Nephron progenitor cell (in vitro differentiated cells): ENCODE data around the gene NFATC1.
A peak's percentile ranks its signal among the peaks of the same experiment; 100 is the strongest.
"Not testable (repeated sequence)": the region's sequence is repeated elsewhere in the genome, so short reads cannot be mapped to it uniquely, and the experiment has no call there.

Experiments used
- DNase-seq: peaks from one replicate; pipeline ENCODE4 v3.0.0; 2021
- H3K27ac Mint-ChIP-seq: 2 replicates; pipeline ENCODE4 v1.8.0; 2021; ENCODE audit warnings: mild to moderate bottlenecking, moderate library complexity, mixed read lengths
- H3K27me3 Mint-ChIP-seq: 2 replicates; pipeline ENCODE4 v1.8.0; 2021; ENCODE audit warnings: mild to moderate bottlenecking, low read depth, mixed read lengths; ENCODE audit not compliant: poor library complexity
- H3K36me3 Mint-ChIP-seq: 2 replicates; pipeline ENCODE4 v1.8.0; 2021; ENCODE audit warnings: low read depth, mixed read lengths
- H3K4me1 Mint-ChIP-seq: 2 replicates; pipeline ENCODE4 v1.8.0; 2021; ENCODE audit warnings: mixed read lengths
- H3K4me3 Mint-ChIP-seq: 2 replicates; pipeline ENCODE4 v1.8.0; 2021; ENCODE audit warnings: mild to moderate bottlenecking, moderate library complexity, mixed read lengths
- H3K9me3 Mint-ChIP-seq: 2 replicates; pipeline ENCODE4 v1.8.0; 2021; ENCODE audit warnings: mild to moderate bottlenecking, moderate library complexity, mixed read lengths
- CTCF ChIP-seq: fragments of 200-600 bp; sonication (generic); IDR thresholded peaks from 2 replicates; pipeline ENCODE4 v1.5.0; 2021; ENCODE audit warnings: antibody characterized with exemption

NFATC1 gene

GRCh38 chr18:79497638-79498081 is 101.9 kb downstream of the NFATC1 start:
- TF ChIP-seq CTCF, result no peak
- Mint-ChIP-seq H3K4me3 (no peak overlapping the region), H3K27ac (peak overlapping the region; percentile 46), H3K27me3 (peaks cover 30% of the 10 kb centered on the region), H3K9me3 (peaks cover 59% of the 10 kb centered on the region), H3K36me3 (peaks cover 54% of the 10 kb centered on the region), H3K4me1 (peaks cover 4% of the 10 kb centered on the region)
- no peak for DNase-seq

GRCh38 chr18:79498662-79499061 is 102.9 kb downstream of the NFATC1 start:
- no peak for DNase-seq
- Mint-ChIP-seq H3K36me3 (peaks cover 54% of the 10 kb centered on the region), H3K4me3 (no peak overlapping the region), H3K9me3 (peaks cover 59% of the 10 kb centered on the region), H3K4me1 (peaks cover 4% of the 10 kb centered on the region), H3K27me3 (peaks cover 31% of the 10 kb centered on the region), H3K27ac (no peak overlapping the region)
- no peak for TF ChIP-seq CTCF

GRCh38 chr18:79501006-79501405 is 105.3 kb downstream of the NFATC1 start:
- Mint-ChIP-seq H3K36me3 (peaks cover 51% of the 10 kb centered on the region), H3K27me3 (peaks cover 29% of the 10 kb centered on the region), H3K4me3 (no peak overlapping the region), H3K9me3 (peaks cover 59% of the 10 kb centered on the region), H3K4me1 (peaks cover 12% of the 10 kb centered on the region), H3K27ac (no peak overlapping the region)
- DNase-seq, result no peak
- TF ChIP-seq CTCF, result no peak

GRCh38 chr18:79502782-79503181 is 107.1 kb downstream of the NFATC1 start:
- no peak overlapping the region for H3K4me3 Mint-ChIP-seq
- no peak overlapping the region for H3K27ac Mint-ChIP-seq
- peaks cover 41% of the 10 kb centered on the region for H3K9me3 Mint-ChIP-seq
- peaks cover 24% of the 10 kb centered on the region for H3K4me1 Mint-ChIP-seq
- peaks cover 33% of the 10 kb centered on the region for H3K36me3 Mint-ChIP-seq
- TF ChIP-seq CTCF, result no peak
- H3K27me3 Mint-ChIP-seq, result peaks cover 37% of the 10 kb centered on the region
- no peak for DNase-seq

GRCh38 chr18:79503406-79503805 is 107.7 kb downstream of the NFATC1 start:
- H3K36me3 Mint-ChIP-seq, result peaks cover 27% of the 10 kb centered on the region
- no peak overlapping the region for H3K27ac Mint-ChIP-seq
- peaks cover 38% of the 10 kb centered on the region for H3K27me3 Mint-ChIP-seq
- no peak overlapping the region for H3K4me3 Mint-ChIP-seq
- TF ChIP-seq CTCF, result no peak
- peaks cover 30% of the 10 kb centered on the region for H3K4me1 Mint-ChIP-seq
- DNase-seq, result no peak
- peaks cover 35% of the 10 kb centered on the region for H3K9me3 Mint-ChIP-seq

GRCh38 chr18:79504034-79504433 is 108.3 kb downstream of the NFATC1 start:
- peak overlapping the region; percentile 38 for H3K27ac Mint-ChIP-seq

GRCh38 chr18:79504495-79504894 is 108.8 kb downstream of the NFATC1 start:
- H3K36me3 Mint-ChIP-seq, result peaks cover 16% of the 10 kb centered on the region
- peaks cover 24% of the 10 kb centered on the region for H3K9me3 Mint-ChIP-seq
- H3K27ac Mint-ChIP-seq, DNase-seq: not testable (repeated sequence)
- H3K27me3 Mint-ChIP-seq, result peaks cover 45% of the 10 kb centered on the region
- H3K4me3 Mint-ChIP-seq, result peak overlapping the region; percentile 14
- H3K4me1 Mint-ChIP-seq, result peaks cover 37% of the 10 kb centered on the region

More at GRCh38 chr18:79504034-79504433, 108.3 kb downstream of the NFATC1 start:
- H3K9me3 Mint-ChIP-seq, result peaks cover 28% of the 10 kb centered on the region
- TF ChIP-seq CTCF, result no peak
- peaks cover 21% of the 10 kb centered on the region for H3K36me3 Mint-ChIP-seq
- peaks cover 36% of the 10 kb centered on the region for H3K4me1 Mint-ChIP-seq
- H3K4me3 Mint-ChIP-seq, result no peak overlapping the region
- no peak for DNase-seq
- H3K27me3 Mint-ChIP-seq, result peaks cover 41% of the 10 kb centered on the region

GRCh38 chr18:79505465-79505864 is 109.7 kb downstream of the NFATC1 start:
- H3K36me3 Mint-ChIP-seq, result peaks cover 12% of the 10 kb centered on the region
- H3K9me3 Mint-ChIP-seq, result peaks cover 14% of the 10 kb centered on the region
- H3K27me3 Mint-ChIP-seq, result peaks cover 43% of the 10 kb centered on the region
- H3K27ac Mint-ChIP-seq, DNase-seq, H3K4me3 Mint-ChIP-seq: not testable (repeated sequence)
- H3K4me1 Mint-ChIP-seq, result peaks cover 46% of the 10 kb centered on the region
